Measurements from ENCODE around the gene PTGFRN.

Gene PTGFRN

GRCh38 chr1:116940814-116941599 is 31.3 kb downstream of the PTGFRN start:
- Histone ChIP-seq H3K9ac (ENCODE audit: insufficient read length, low read depth) (no peak overlapping the region), H3K27me3 (ENCODE audit: insufficient read depth, insufficient read length) (no peaks in the 10 kb centered on the region), H3K4me1 (ENCODE audit: insufficient read depth, insufficient read length) (peaks cover 3% of the 10 kb centered on the region), H3K9me3 (ENCODE audit: insufficient read depth, low read length) (no peaks in the 10 kb centered on the region), H3K4me3 (ENCODE audit: insufficient read length, low read depth) (no peak overlapping the region), H3K36me3 (ENCODE audit: insufficient read depth, insufficient read length, low read length) (peaks cover 42% of the 10 kb centered on the region)
- DNase-seq (ENCODE audit: low read depth, low spot score), result no peak
- TF ChIP-seq SUZ12 (IDR thresholded peaks at IDR 0.05; ENCODE audit: extremely low read depth, insufficient read depth, insufficient read length), result no peak
- no peak for TF ChIP-seq YY1 (IDR thresholded peaks at IDR 0.05; ENCODE audit: insufficient read depth, insufficient read length)
- TF ChIP-seq ZNF274 (IDR thresholded peaks at IDR 0.05; ENCODE audit: low read depth, low read length), result no peak

DNA sequence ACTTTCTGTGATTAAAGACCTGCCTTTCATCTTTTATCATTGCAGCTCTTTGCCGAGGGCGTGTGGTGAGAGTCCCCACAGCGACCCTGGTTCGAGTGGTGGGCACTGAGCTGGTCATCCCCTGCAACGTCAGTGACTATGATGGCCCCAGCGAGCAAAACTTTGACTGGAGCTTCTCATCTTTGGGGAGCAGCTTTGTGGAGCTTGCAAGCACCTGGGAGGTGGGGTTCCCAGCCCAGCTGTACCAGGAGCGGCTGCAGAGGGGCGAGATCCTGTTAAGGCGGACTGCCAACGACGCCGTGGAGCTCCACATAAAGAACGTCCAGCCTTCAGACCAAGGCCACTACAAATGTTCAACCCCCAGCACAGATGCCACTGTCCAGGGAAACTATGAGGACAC is 32.0 kb downstream of the PTGFRN start:
- no peaks in the 10 kb centered on the region for H3K9me3 ChIP-seq (ENCODE audit: insufficient read depth, low read length)
- H3K4me3 ChIP-seq (ENCODE audit: insufficient read length, low read depth), result no peak overlapping the region
- no peak for DNase-seq (ENCODE audit: low read depth, low spot score)
- H3K36me3 ChIP-seq (ENCODE audit: insufficient read depth, insufficient read length, low read length), result peaks cover 45% of the 10 kb centered on the region
- no peaks in the 10 kb centered on the region for H3K27me3 ChIP-seq (ENCODE audit: insufficient read depth, insufficient read length)
- TF ChIP-seq ZNF274 (IDR thresholded peaks at IDR 0.05; ENCODE audit: low read depth, low read length) (no peak), SUZ12 (IDR thresholded peaks at IDR 0.05; ENCODE audit: extremely low read depth, insufficient read depth, insufficient read length) (no peak), YY1 (IDR thresholded peaks at IDR 0.05; ENCODE audit: insufficient read depth, insufficient read length) (no peak)
- peaks cover 3% of the 10 kb centered on the region for H3K4me1 ChIP-seq (ENCODE audit: insufficient read depth, insufficient read length)
- H3K9ac ChIP-seq (ENCODE audit: insufficient read length, low read depth), result no peak overlapping the region

GRCh38 chr1:116942344-116942743 is 32.6 kb downstream of the PTGFRN start:
- H3K36me3 ChIP-seq (ENCODE audit: insufficient read depth, insufficient read length, low read length), result peaks cover 45% of the 10 kb centered on the region
- no peak for DNase-seq (ENCODE audit: low read depth, low spot score)

DNA sequence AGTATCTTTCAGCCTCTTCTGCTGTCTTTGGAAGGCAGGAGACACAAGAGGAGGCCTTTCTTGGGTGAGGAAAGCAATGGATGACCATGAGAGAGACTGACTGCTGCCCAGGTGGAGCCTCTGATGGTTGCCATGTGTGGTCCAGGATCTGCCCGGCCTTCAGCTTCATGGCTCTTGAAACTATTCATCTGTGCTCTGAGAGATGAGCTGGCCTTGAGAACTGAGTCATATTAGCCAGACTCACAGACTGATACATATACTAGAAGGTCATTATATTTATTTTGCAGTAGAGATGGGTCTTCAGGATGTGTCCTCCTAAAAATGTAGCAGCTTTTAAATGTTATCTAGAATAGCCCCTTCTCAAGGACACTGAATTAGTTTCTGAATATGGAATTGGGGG is 33.7 kb downstream of the PTGFRN start:
- TF ChIP-seq YY1 (IDR thresholded peaks at IDR 0.05; ENCODE audit: insufficient read depth, insufficient read length), result no peak
- no peak for TF ChIP-seq SUZ12 (IDR thresholded peaks at IDR 0.05; ENCODE audit: extremely low read depth, insufficient read depth, insufficient read length)
- no peak for TF ChIP-seq ZNF274 (IDR thresholded peaks at IDR 0.05; ENCODE audit: low read depth, low read length)
- Histone ChIP-seq H3K36me3 (ENCODE audit: insufficient read depth, insufficient read length, low read length) (peaks cover 49% of the 10 kb centered on the region), H3K27me3 (ENCODE audit: insufficient read depth, insufficient read length) (no peaks in the 10 kb centered on the region), H3K4me3 (ENCODE audit: insufficient read length, low read depth) (no peak overlapping the region), H3K4me1 (ENCODE audit: insufficient read depth, insufficient read length) (peaks cover 3% of the 10 kb centered on the region), H3K9ac (ENCODE audit: insufficient read length, low read depth) (no peak overlapping the region), H3K9me3 (ENCODE audit: insufficient read depth, low read length) (no peaks in the 10 kb centered on the region)
- DNase-seq (ENCODE audit: low read depth, low spot score), result no peak

More at GRCh38 chr1:116942344-116942743, 32.6 kb downstream of the PTGFRN start:
- Histone ChIP-seq H3K4me3 (ENCODE audit: insufficient read length, low read depth) (no peak overlapping the region), H3K4me1 (ENCODE audit: insufficient read depth, insufficient read length) (peaks cover 3% of the 10 kb centered on the region), H3K9me3 (ENCODE audit: insufficient read depth, low read length) (no peaks in the 10 kb centered on the region), H3K9ac (ENCODE audit: insufficient read length, low read depth) (no peak overlapping the region), H3K27me3 (ENCODE audit: insufficient read depth, insufficient read length) (no peaks in the 10 kb centered on the region)
- TF ChIP-seq YY1 (IDR thresholded peaks at IDR 0.05; ENCODE audit: insufficient read depth, insufficient read length) (no peak), ZNF274 (IDR thresholded peaks at IDR 0.05; ENCODE audit: low read depth, low read length) (no peak), SUZ12 (IDR thresholded peaks at IDR 0.05; ENCODE audit: extremely low read depth, insufficient read depth, insufficient read length) (no peak)

- H3K36me3 ChIP-seq (ENCODE audit: insufficient read depth, insufficient read length, low read length), result peaks cover 60% of the 10 kb centered on the region
- peaks cover 10% of the 10 kb centered on the region for H3K4me1 ChIP-seq (ENCODE audit: insufficient read depth, insufficient read length)
- TF ChIP-seq YY1 (IDR thresholded peaks at IDR 0.05; ENCODE audit: insufficient read depth, insufficient read length) (no peak), ZNF274 (IDR thresholded peaks at IDR 0.05; ENCODE audit: low read depth, low read length) (no peak), SUZ12 (IDR thresholded peaks at IDR 0.05; ENCODE audit: extremely low read depth, insufficient read depth, insufficient read length) (no peak)
- no peaks in the 10 kb centered on the region for H3K27me3 ChIP-seq (ENCODE audit: insufficient read depth, insufficient read length)
- H3K4me3 ChIP-seq (ENCODE audit: insufficient read length, low read depth), result no peak overlapping the region
- DNase-seq (ENCODE audit: low read depth, low spot score), result no peak
- no peak overlapping the region for H3K9ac ChIP-seq (ENCODE audit: insufficient read length, low read depth)
- H3K9me3 ChIP-seq (ENCODE audit: insufficient read depth, low read length), result no peaks in the 10 kb centered on the region
Observed at GRCh38 chr1:116944613-116945012, 34.9 kb downstream of the PTGFRN start.

GRCh38 chr1:116945421-116945820 is 35.7 kb downstream of the PTGFRN start:
- Histone ChIP-seq H3K4me1 (ENCODE audit: insufficient read depth, insufficient read length) (peaks cover 10% of the 10 kb centered on the region), H3K36me3 (ENCODE audit: insufficient read depth, insufficient read length, low read length) (peaks cover 68% of the 10 kb centered on the region), H3K9me3 (ENCODE audit: insufficient read depth, low read length) (no peaks in the 10 kb centered on the region), H3K27me3 (ENCODE audit: insufficient read depth, insufficient read length) (no peaks in the 10 kb centered on the region), H3K9ac (ENCODE audit: insufficient read length, low read depth) (no peak overlapping the region), H3K4me3 (ENCODE audit: insufficient read length, low read depth) (no peak overlapping the region)
- DNase-seq (ENCODE audit: low read depth, low spot score), result no peak
- no peak for TF ChIP-seq ZNF274 (IDR thresholded peaks at IDR 0.05; ENCODE audit: low read depth, low read length)
- TF ChIP-seq SUZ12 (IDR thresholded peaks at IDR 0.05; ENCODE audit: extremely low read depth, insufficient read depth, insufficient read length), result no peak
- TF ChIP-seq YY1 (IDR thresholded peaks at IDR 0.05; ENCODE audit: insufficient read depth, insufficient read length), result no peak

DNA sequence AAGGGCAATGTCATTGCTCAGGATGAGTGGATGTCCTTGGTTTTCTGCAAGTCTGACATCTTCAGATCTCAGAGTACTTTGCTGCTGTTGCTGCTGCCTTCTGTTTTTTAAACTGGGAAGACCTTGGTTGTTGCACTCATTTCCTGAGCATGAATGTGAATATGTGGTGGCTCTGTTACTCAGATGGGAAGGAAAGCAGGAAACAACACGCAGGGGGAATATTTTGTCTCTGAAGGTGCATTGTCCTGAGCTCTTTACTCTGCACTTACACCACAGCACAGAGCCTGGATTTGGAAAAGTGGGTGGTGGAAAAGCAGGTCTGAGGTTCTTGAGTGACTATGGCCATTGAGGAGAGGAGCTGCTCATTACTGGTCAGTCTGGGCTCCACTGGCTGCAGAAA is 36.3 kb downstream of the PTGFRN start:
- Histone ChIP-seq H3K9ac (ENCODE audit: insufficient read length, low read depth) (no peak overlapping the region), H3K4me3 (ENCODE audit: insufficient read length, low read depth) (no peak overlapping the region), H3K27me3 (ENCODE audit: insufficient read depth, insufficient read length) (no peaks in the 10 kb centered on the region), H3K36me3 (ENCODE audit: insufficient read depth, insufficient read length, low read length) (peaks cover 71% of the 10 kb centered on the region), H3K9me3 (ENCODE audit: insufficient read depth, low read length) (no peaks in the 10 kb centered on the region), H3K4me1 (ENCODE audit: insufficient read depth, insufficient read length) (peaks cover 10% of the 10 kb centered on the region)
- TF ChIP-seq SUZ12 (IDR thresholded peaks at IDR 0.05; ENCODE audit: extremely low read depth, insufficient read depth, insufficient read length) (no peak), ZNF274 (IDR thresholded peaks at IDR 0.05; ENCODE audit: low read depth, low read length) (no peak), YY1 (IDR thresholded peaks at IDR 0.05; ENCODE audit: insufficient read depth, insufficient read length) (no peak)
- no peak for DNase-seq (ENCODE audit: low read depth, low spot score)
